Stimulated activated memory B cell treated with anti-CD40 and anti-IgM and Interleukin-4, amounts not matched to agents 10 μg/mL and 1 μg/mL and 100 μg/mL, for 72 hours (primary cell): Measurements from ENCODE around the gene WLS.
"Not testable (repeated sequence)": the region's sequence is repeated elsewhere in the genome, so short reads cannot be mapped to it uniquely, and the experiment has no call there.

Experiments
- ATAC-seq: fragments of 150-1000 bp; cut with Tn5 transposase; 2 replicates; pipeline ENCODE4 v1.10.0; 2021
- H3K27ac Mint-ChIP-seq: one replicate; pipeline ENCODE4 v1.8.0; 2022; ENCODE audit warnings: mild to moderate bottlenecking, mixed read lengths
- H3K27me3 Mint-ChIP-seq: one replicate; pipeline ENCODE4 v1.8.0; 2022; ENCODE audit warnings: mixed read lengths
- H3K36me3 Mint-ChIP-seq: one replicate; pipeline ENCODE4 v1.8.0; 2022; ENCODE audit warnings: mixed read lengths
- H3K4me1 Mint-ChIP-seq: one replicate; pipeline ENCODE4 v1.8.0; 2022; ENCODE audit warnings: mixed read lengths
- H3K4me3 Mint-ChIP-seq: one replicate; pipeline ENCODE4 v1.8.0; 2022; ENCODE audit warnings: mild to moderate bottlenecking, moderate library complexity, mixed read lengths
- H3K9me3 Mint-ChIP-seq: one replicate; pipeline ENCODE4 v1.8.0; 2022; ENCODE audit warnings: mixed read lengths

The WLS gene

DNA sequence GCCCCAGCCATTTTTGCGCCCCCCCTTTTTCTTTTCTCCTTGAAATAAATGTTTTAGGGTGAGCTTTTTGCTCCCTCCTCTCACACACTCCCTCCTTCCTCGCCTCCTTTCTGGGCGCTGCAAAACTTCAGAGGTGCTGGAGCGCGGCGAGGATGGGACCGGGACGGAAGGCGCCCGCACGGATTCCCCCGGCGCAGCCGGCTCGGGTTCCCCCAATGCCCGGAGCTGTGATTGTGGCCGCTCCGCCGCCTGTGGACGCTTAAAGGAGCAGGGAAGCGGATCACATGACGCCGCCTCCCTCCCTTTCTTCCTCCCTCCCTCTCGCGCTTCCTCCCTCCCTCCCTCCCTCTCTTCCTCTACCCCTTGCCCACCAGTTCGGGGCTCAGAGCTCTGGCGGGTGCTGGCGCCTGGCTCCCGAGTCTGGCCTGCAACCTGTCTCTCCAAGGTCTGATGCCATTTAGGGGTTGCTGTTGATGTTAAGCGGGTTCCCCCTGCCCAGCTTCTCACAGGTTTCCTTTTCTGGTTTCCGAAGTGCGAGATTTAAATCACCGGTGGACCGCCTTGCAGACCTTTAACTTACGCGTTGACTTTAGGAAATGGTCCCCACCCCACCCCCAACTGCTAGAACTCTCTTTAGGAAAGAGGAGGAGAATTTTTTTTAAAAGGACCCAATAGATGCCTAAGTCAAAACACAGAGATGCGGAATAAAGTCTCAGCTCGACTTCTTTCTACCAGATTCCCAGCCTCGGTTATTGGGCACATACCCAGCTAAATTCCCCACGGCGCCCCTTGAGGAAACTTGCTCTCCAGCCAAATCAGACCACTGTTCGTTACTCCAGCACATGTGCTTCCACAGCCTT lies at the start of gene WLS:
Gene WLS, minus strand, starts transcription at position 235 of the 860 bp plus-strand sequence. Its CDS starts 224 bp downstream, at position 11.
- no peak for ATAC-seq
- Mint-ChIP-seq H3K27ac (no peak within 1 kb of the TSS), H3K27me3 (peaks cover 64% of the 10 kb centered on the region), H3K4me3 (peak within 1 kb of the TSS; percentile 73), H3K4me1 (peaks cover 23% of the 10 kb centered on the region), H3K9me3 (no peaks in the 10 kb centered on the region), H3K36me3 (no peaks in the 10 kb centered on the region)

DNA sequence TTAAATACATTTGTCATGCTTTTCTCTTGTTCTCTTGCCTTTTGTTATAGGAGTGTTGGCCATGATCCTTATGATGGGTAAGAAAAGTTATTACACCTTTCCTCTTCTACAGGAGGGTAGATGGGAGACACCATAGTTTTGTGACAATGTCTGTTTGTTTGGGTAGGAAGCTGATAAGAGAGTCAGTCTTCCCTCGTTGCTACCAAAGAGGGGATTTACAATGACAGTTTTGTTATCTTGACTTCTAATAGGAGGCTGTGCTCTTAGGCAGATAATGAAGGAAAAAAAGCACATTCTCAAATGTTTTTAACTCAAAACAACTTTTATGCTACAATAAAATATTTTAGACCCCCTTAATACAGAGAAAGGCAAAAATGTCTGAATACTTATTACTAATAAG lies 48.0 kb upstream of the WLS start:
- no peaks in the 10 kb centered on the region for H3K27me3 Mint-ChIP-seq
- H3K27ac Mint-ChIP-seq = no peak overlapping the region
- no peak for ATAC-seq
- H3K36me3 Mint-ChIP-seq = no peaks in the 10 kb centered on the region
- H3K4me1 Mint-ChIP-seq = no peaks in the 10 kb centered on the region
- H3K9me3 Mint-ChIP-seq = peaks cover 2% of the 10 kb centered on the region
- no peak overlapping the region for H3K4me3 Mint-ChIP-seq

DNA sequence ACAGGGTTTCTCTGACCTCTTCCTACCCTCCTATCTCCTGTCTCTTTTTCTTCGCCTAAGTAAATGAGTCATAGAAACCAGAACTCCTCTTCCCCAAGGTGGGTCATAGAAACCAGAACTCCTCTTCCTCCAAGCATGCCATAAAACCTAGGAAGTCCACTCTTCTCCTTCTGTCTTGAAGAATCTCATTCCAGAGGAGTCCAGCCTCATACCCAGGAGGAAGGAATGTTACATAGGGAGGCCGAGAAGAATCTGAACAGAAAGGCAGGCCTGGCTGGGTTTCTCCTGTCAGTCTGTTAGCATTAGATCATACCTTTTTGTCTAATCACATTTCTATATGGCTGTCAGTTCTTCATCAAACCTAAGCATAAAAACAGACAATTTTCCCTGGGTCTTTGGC lies 47.5 kb upstream of the WLS start:
- Mint-ChIP-seq H3K4me1 (no peaks in the 10 kb centered on the region), H3K36me3 (no peaks in the 10 kb centered on the region), H3K27me3 (no peaks in the 10 kb centered on the region), H3K9me3 (peaks cover 2% of the 10 kb centered on the region), H3K4me3 (no peak overlapping the region), H3K27ac (no peak overlapping the region)
- no peak for ATAC-seq

DNA sequence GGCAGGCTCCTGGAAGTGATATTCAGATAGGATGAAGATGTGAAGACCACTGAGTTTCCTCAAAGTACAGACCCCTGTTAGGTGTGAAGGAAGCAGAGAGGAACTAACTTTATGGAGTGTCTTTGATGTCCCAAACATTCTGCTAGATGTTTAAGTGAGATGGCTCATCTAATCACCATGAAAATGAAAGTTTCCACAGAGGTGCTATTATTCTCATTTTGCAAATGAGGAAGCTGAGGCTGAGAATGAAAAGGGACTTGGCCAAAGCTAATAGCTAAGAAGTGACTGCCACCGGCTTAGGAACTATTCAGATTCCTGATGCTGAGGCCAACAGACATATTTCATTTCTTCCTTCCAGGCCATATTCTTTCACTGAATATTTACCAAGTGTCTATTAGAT lies 45.9 kb upstream of the WLS start:
- no peaks in the 10 kb centered on the region for H3K36me3 Mint-ChIP-seq
- H3K27me3 Mint-ChIP-seq = no peaks in the 10 kb centered on the region
- no peaks in the 10 kb centered on the region for H3K4me1 Mint-ChIP-seq
- H3K4me3 Mint-ChIP-seq = no peak overlapping the region
- peak; percentile 20 for ATAC-seq
- no peak overlapping the region for H3K27ac Mint-ChIP-seq
- H3K9me3 Mint-ChIP-seq = peaks cover 2% of the 10 kb centered on the region

DNA sequence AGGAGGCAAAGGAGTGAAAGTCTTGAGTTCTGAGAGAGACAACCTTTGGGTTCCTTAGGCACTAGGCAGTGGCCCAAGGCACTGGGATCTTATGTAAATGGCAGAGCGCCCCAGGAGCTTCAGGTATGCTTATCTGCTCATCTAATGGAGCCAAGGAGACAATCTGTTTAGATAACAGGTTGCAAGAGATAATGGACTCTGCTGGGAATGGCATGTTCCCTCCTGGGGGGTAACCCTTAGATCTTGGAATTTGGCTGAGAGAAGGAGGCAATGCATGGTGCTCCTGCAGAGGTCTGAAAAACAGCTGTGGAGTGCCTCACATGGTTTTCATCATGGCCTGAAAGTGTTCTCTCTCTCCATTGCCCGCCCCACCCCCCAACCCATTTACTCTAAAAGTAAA lies 44.1 kb upstream of the WLS start:
- H3K27me3 Mint-ChIP-seq = no peaks in the 10 kb centered on the region
- no peaks in the 10 kb centered on the region for H3K9me3 Mint-ChIP-seq
- no peak overlapping the region for H3K4me3 Mint-ChIP-seq
- no peak overlapping the region for H3K27ac Mint-ChIP-seq
- H3K4me1 Mint-ChIP-seq = no peaks in the 10 kb centered on the region
- ATAC-seq = no peak
- no peaks in the 10 kb centered on the region for H3K36me3 Mint-ChIP-seq

DNA sequence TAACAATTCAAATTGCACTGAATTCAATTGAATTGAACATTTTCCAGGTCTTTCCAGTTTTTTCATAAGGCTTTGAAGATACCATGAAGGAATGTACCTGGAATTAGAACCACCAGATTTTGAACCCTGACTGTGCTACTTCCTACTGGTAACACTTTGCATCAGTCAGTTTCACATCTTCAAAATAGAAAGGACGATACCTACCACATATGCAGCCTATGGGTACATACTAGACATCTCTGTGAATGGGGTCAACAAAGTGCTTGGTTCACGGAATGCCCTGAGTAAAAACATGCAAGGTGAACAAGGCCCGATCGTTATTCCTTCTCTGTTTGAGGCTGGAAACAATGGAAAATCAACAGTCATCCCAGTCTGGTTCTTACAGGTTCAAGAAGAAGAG lies 41.2 kb upstream of the WLS start:
- ATAC-seq = no peak
- Mint-ChIP-seq H3K27me3 (no peaks in the 10 kb centered on the region), H3K9me3 (no peaks in the 10 kb centered on the region), H3K4me1 (no peaks in the 10 kb centered on the region), H3K36me3 (no peaks in the 10 kb centered on the region), H3K4me3 (no peak overlapping the region), H3K27ac (no peak overlapping the region)

DNA sequence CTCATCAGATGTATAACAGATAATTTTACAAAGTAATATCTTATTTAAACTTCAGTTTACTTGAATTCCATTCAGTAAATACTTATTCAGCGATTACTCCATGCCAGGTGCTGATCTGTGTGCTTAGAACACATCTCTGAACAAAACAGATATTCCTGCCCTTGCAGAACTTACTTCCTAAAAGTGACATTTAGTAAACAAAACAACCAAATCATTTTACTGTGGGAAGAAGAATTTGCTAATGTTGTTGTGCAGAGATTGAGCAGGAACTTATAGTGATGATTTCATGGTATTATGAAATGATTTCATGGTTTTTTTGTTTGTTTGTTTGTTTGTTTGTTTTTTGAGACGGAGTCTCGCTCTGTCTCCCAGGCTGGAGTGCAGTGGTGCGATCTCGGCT lies 39.3 kb upstream of the WLS start:
- Mint-ChIP-seq H3K9me3 (no peaks in the 10 kb centered on the region), H3K36me3 (no peaks in the 10 kb centered on the region), H3K4me3 (no peak overlapping the region), H3K27me3 (no peaks in the 10 kb centered on the region), H3K27ac (no peak overlapping the region), H3K4me1 (no peaks in the 10 kb centered on the region)
- no peak for ATAC-seq

DNA sequence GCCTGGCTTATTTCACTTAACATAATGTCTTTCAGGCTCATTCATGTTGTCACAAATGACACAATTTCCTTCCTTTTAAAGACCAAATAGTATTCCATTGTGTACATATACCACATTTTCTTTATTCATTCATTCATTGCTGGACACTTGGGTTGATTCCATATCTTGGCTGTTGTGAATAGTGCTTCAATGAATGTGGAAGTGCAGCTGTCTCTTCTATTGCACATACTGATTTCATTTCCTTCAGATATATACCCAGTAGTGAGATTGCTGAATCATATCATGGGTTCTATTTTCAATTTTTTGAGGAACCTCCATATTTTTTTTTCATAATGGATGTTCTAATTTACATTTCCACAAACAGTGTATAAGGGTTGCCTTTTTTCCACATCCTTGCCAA lies 38.6 kb upstream of the WLS start:
- Mint-ChIP-seq H3K4me3 (no peak overlapping the region), H3K36me3 (no peaks in the 10 kb centered on the region), H3K27ac (no peak overlapping the region), H3K9me3 (no peaks in the 10 kb centered on the region), H3K27me3 (no peaks in the 10 kb centered on the region), H3K4me1 (no peaks in the 10 kb centered on the region)
- no peak for ATAC-seq

DNA sequence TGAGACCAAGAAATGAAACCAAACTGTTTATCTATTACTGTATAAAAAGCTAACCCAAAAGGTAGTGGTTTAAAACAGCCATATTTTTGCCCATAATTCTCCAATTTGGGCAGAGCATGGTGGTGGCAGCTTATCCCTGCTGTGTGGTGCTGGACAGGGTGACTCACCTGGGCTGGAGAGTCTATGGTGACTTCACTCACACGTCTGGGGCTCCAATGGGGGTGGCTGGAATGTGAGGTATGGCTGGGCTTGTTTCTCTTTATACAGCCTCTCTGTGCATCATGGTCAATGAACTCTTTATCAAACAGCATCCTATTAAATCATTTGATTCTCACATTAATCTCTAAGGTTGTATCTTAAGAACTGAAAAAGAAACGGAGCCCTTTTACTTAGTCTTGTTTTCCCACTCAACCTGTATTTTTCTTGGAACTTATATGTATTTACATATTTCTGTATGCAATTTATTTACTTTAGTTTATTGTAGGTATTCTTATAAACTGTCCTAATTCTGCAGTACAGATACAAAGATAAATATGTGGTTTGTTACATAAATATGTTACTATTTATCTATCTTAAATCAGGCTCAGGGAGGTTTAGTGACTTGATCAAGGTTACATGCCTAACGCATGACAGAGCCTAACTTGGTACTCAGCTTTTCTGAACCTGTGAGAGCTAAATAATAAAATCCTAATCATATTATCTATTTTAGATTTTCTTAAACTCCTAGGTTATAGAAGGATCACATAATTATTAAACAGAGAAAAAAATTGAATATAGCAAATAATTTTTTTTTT lies 37.5 kb upstream of the WLS start:
- ATAC-seq = no peak
- Mint-ChIP-seq H3K9me3 (no peaks in the 10 kb centered on the region), H3K36me3 (no peaks in the 10 kb centered on the region), H3K27ac (no peak overlapping the region), H3K4me3 (no peak overlapping the region), H3K27me3 (no peaks in the 10 kb centered on the region), H3K4me1 (no peaks in the 10 kb centered on the region)

DNA sequence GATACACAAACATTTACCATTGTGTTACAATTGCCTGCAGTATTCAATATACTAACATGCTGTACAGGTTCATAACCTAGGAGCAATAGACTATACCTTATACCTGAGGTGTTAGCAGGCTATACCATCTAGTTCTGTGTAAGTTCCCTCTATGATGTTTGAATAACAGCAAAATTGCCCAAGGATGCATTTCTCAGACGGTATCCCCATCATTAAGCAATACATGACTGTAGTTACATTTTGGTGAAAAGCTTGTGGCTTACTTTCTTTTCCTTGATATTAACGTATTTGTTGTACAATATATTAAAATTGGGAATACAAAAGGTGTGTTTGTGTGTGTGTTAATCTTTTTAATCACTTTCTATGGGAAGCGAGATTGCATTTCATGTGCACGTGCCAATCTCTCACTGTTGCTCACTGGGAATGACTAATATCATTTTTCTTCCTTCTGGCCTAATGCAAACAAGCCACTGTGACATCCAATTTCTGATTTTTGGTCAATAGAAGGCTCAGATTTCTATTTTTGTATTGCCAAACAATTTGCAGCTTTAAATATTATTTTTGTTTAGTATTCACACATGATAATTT lies 36.7 kb upstream of the WLS start:
- Mint-ChIP-seq H3K4me3 (no peak overlapping the region), H3K27ac (no peak overlapping the region)

DNA sequence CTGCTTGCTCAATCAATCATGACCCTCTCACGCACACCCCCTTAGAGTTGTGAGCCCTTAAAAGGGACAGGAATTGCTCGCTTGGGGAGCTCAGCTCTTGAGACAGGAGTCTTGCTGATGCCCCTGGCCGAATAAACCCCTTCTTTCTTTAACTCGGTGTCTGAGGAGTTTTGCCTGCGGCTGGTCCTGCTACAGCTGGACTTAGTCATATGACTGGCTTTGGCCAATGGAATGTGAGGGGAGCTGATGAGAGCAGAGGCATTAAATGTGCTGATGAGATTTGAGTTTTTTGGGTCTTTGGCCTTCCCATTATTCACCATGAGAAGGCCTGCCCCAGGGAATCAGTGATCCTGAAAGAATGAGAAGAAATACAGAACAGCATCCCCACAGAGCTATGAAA lies 24.5 kb upstream of the WLS start:
- not testable (repeated sequence) for H3K27me3 Mint-ChIP-seq, H3K36me3 Mint-ChIP-seq, H3K27ac Mint-ChIP-seq, H3K4me1 Mint-ChIP-seq, H3K4me3 Mint-ChIP-seq, ATAC-seq, H3K9me3 Mint-ChIP-seq

More for the DNA sequence above, 36.7 kb upstream of the WLS start:
- H3K4me1 Mint-ChIP-seq = no peaks in the 10 kb centered on the region
- ATAC-seq = no peak
- H3K36me3 Mint-ChIP-seq = no peaks in the 10 kb centered on the region
- H3K9me3 Mint-ChIP-seq = no peaks in the 10 kb centered on the region
- H3K27me3 Mint-ChIP-seq = no peaks in the 10 kb centered on the region

DNA sequence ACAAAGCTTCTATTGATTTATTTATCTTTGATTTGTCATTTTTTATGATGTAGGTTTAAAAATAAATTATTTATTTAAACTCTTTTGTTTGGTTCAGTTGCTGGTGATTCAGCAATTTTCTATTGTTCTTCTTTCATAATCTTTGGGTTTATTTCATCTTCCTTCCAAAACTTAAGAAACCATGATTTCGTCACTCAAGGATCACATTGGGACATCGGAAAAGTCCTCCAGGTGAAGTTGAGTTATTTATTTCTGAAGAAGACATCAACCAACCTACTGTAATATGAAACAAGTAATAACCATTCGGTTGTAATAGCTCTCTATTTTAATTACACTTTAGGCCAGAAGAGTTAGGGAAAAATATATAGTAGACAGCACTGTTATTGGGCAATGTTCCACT lies 23.0 kb upstream of the WLS start:
- no peaks in the 10 kb centered on the region for H3K4me1 Mint-ChIP-seq
- ATAC-seq = no peak
- H3K36me3 Mint-ChIP-seq = no peaks in the 10 kb centered on the region
- no peak overlapping the region for H3K4me3 Mint-ChIP-seq
- H3K9me3 Mint-ChIP-seq = peaks cover 2% of the 10 kb centered on the region
- H3K27me3 Mint-ChIP-seq = no peaks in the 10 kb centered on the region
- no peak overlapping the region for H3K27ac Mint-ChIP-seq

DNA sequence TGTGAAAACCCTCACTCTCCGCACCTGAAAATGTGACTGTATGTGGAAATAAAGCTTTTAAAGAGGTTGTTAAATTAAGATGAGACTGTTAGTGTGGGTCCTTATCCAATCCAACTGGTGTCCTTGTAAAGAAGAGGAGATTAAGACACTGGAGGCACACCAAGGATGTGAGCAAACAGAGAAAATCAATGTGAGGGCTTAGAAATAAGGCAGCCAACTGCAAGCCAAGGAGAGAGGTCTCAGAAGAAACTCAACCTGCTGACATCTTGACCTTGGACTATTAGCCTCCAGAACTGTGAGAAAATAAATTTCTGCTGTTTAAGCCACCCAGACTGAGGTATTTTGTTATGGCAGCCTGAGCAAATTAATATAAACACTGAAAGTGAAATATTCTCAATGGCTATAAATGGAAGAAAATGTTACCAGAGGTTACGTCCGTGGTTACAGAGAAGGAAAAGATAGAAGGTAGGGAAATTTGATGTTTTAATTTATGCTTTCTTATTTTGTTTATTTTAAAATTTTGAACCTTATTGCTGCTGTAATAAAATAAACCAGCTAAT lies 22.4 kb upstream of the WLS start:
- Mint-ChIP-seq H3K27ac (no peak overlapping the region), H3K4me1 (no peaks in the 10 kb centered on the region)
- ATAC-seq = no peak

DNA sequence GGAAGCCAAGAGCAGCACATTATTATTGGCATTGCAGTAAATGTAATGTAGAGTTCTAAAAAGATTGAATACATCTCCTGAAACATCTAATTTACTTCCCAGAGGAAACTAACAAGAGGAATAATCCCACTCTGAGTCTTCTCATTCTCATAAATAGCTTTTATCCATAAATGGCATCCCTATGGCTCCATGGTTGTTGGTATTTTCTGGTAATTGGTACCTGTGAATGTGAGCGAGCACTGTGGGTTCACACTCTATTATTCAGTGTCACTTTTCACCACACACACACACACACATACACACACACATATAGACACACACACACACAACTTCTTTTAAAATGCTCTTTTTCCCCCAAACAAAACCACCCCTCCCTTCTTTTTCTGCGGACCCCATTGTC lies 4.7 kb upstream of the WLS start:
- Mint-ChIP-seq H3K4me1 (peaks cover 12% of the 10 kb centered on the region), H3K27ac (no peak overlapping the region), H3K27me3 (peaks cover 45% of the 10 kb centered on the region), H3K4me3 (no peak overlapping the region), H3K9me3 (no peaks in the 10 kb centered on the region), H3K36me3 (no peaks in the 10 kb centered on the region)
- no peak for ATAC-seq

More for the DNA sequence above, 22.4 kb upstream of the WLS start:
- no peaks in the 10 kb centered on the region for H3K36me3 Mint-ChIP-seq
- H3K9me3 Mint-ChIP-seq = peaks cover 3% of the 10 kb centered on the region
- H3K27me3 Mint-ChIP-seq = no peaks in the 10 kb centered on the region
- H3K4me3 Mint-ChIP-seq = no peak overlapping the region

DNA sequence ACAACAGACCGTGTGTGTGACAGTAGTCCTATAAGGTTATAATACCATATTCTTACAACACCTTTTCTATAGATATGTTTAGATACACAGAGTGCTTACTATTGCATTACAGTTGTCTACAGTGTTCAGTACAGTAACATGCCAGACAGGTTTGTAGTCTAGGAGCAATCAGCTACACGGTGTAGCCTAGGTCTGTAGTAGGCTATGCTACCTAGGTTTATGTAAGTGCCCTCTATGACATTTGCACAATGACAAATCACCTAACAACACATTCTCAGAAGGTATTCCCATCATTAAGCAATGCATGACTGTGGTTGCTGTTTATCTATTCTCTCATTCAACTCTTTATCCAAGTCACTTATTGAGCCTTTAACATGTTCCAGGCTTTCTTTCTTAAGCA lies 1.8 kb upstream of the WLS start:
- H3K27me3 Mint-ChIP-seq = peaks cover 68% of the 10 kb centered on the region
- no peaks in the 10 kb centered on the region for H3K9me3 Mint-ChIP-seq
- H3K4me1 Mint-ChIP-seq = peaks cover 23% of the 10 kb centered on the region
- no peak overlapping the region for H3K4me3 Mint-ChIP-seq
- ATAC-seq = no peak
- H3K27ac Mint-ChIP-seq = no peak overlapping the region
- no peaks in the 10 kb centered on the region for H3K36me3 Mint-ChIP-seq
